ENCODE results near the gene ASB10.

ASB10 gene

DNA sequence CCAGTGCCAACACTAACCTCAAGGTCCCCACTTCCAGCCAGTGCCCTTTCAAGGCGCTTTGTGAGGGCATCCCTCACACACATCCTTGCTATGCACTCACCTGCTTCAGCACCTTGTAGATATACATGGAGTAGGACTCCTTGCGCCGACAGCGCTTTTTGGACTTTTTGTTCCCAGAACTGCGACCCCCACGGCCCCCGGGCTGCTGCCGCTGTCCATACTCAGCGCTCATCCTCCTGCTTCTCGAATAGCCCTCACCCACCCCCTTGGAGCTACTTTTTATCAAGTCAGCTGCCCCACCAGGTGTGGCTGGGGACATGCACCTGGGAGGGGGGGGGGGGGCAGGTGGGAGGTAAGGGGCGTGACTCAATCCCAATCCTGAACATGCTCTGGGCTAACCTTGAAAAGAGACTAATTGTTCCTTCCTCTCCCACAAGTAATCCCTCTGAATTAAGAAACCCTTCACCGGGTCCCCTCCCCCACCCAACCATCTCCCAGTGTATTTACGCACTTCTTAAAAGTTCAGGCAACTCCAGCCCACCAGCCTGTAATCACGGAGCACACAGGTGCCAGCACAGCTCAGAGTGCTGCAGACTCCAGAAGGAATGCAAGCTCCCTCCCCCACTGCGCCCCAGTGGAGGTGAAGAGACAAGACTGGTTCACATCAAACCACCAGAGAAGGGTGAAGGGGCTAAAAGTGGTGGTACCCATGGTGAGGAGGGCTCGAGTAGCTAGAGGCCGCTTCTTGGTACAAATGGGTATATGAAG, 23.2 kb upstream of the ASB10 start, which contains the start of gene H2BK1:
H2BK1 (minus strand) TSS at position 402 of the 768 bp plus-strand sequence; CDS start at position 232, 170 bp downstream.
- DNase-seq (ENCODE audit: low read depth in 3 of 3, low spot score in 1 of 3) = no peak

DNA sequence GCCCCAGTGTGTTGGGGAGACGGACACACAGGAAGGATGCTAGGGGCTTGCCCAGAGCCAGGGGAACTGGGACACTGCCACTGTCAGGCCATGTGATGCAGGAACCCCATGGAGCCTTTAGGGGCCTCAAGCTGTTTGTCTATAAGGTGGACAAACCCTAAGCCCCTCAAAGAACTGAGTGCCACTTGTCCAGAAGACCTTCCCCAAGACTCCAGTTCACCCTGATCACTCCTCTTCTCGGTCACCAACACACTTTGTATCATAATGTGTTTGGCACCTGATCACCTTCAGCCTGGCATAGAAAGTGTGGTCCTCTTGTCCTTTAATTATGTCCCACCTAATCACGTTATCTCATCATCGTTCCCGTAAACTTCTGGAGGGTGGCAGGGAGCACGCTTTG, 22.5 kb upstream of the ASB10 start:
- DNase-seq (ENCODE audit: low read depth in 3 of 3, low spot score in 1 of 3) = no peak

DNA sequence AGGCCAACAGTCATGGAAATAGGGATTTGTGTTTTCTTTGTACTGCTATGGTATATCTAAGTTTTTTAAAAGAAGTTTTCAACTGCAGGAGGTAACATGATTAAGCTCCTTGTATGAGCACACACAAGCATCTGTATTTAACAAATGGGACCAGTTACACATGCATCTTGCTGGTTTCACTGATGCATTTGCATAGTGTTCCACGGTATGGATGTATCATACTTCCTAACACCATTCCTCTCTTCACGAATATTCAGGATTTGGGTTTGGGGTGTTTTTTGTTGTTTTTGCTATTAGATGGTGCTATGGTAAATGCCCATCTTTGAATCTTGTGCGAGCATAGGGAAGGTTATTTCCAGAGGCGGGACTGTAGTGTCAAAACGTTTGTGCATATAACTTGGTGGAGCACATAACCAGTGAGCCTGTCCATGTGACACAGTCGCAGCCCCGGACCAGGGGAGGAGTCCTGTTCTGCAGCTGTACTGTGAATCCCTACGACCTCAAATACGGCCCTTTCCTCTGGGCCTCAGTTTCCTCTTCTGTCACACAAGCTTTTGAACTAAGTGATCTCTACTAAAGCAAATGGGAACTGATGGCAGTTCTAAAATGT, 21.3 kb upstream of the ASB10 start:
- no peak for DNase-seq (ENCODE audit: low read depth in 3 of 3, low spot score in 1 of 3)

DNA sequence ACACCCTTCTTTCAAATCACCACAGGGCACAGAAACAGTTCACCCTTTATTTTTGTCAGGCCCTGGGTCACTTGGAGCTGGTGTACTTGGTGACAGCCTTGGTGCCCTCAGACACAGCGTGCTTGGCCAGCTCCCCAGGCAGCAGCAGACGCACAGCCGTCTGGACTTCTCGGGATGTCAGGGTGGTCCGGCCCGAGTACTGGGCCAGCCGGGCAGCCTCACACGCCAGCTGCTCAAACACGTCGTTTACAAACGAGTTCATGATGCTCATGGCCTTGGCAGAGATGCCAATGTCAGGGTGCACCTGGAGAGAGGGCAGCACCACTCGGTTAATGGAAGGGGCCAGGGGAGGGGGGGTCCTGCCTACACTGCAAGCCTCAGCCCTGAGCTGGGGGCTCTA, 20.8 kb upstream of the ASB10 start:
- no peak for DNase-seq (ENCODE audit: low read depth in 3 of 3, low spot score in 1 of 3)

DNA sequence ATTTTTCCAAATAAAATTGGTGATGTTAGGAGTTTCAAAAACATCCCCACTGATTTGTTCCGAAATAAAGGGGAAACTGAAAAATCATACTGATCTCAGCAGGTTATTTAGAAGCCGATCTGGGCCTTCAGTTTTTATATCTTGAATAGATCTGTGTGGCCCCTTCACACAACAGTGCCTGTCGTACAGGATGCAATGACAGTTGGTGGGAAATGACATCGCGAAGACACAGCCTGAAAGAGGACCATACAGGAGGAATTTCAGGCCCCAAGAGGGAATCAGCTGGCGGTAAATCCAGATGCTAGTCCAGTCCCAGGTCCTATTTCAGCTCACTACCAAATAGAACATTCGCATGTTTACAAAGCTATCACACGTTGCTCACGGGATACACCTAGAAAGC, 20.3 kb upstream of the ASB10 start:
- DNase-seq (ENCODE audit: low read depth in 3 of 3, low spot score in 1 of 3) = no peak

DNA sequence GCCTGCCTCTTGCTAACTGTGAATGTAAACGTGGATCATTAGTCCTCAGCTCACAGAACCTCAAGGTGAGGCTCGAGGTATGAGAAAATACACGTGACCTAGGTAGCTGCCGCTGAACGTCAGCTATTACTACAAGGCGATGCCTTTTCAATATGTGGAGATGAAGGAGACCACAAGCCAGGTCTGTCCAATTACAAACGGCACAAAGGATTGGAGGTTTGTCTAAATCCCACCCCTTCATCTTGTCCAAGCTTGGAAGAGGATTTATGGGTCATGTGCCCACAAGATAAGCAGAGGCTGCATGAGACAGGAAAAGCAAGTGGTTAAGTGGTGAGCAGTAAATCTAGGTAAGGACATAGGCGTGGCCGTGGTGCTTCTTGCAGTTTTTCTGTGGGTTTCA, 19.9 kb upstream of the ASB10 start:
- no peak for DNase-seq (ENCODE audit: low read depth in 3 of 3, low spot score in 1 of 3)

DNA sequence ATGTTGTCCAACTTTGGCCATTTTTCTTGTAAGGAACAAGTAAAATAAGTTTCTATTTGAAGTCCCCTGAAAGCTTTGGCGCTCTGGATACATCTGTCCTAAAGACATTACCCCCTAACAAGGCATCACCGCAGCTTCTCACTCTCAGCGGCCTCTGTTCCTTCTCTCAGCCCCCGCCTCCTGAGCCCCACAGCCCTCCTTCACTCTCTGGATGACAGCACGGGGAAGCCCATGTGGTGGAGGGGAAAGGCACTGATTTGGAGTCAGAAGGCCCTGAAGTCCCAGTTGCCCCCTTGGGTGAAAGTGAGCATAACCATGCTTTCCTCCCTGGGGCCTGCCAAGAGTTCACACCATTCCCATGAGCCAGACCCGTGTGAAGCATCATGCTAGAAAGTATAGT, 18.7 kb upstream of the ASB10 start:
- DNase-seq (ENCODE audit: low read depth in 3 of 3, low spot score in 1 of 3) = no peak

DNA sequence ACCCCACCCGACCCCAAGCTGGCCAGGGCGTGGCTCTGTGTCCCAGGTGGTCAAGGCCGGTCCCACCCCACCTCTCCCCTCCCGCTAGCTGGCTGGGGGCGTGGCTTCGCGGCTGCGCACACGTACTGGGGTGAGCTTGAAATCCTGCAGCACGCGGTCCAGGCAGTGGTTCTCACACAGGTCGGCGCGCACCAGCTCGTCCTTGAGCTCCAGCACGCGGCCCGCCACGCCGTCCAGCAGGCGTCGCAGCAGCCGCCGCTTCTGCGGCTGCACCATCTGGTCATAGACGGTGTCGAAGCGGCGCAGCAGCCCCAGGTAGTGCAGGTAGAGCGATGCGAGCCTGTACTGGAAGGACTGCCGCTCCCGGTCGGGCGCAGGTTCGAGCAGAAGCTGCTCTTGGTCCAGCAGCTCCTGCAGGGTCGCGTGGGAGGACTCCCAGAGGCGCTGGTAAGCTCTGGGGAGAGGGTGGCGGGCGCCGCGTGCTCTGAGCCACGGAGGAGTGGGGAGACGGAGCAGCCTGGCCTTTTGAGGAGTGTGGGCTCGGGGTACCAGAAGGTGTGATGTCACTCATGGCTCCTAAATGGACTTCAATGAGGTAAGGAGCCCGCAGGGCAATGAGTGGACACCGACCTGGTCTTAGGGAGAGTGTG, 17.5 kb upstream of the ASB10 start:
- DNase-seq (ENCODE audit: low read depth in 3 of 3, low spot score in 1 of 3) = no peak

DNA sequence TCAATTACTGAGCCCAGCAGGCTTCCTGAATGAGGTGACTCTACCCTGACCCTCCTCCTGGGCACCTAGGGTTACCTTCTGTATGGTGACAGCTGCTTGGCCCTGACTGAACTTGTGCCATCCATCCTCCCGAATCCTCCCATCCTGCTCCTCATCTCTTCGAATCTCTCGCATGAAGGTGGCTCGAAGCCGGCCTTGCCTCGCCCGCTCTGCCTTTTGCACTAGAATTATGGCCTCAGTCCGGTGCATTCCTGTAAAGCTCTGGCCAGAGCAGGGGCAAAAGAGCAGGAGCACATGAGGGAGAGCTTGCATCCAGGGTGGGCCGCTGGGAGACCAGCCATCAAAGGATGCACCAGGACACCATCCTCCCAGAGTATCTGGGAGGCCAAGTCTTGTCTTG, 15.8 kb upstream of the ASB10 start:
- no peak for DNase-seq (ENCODE audit: low read depth in 3 of 3, low spot score in 1 of 3)

DNA sequence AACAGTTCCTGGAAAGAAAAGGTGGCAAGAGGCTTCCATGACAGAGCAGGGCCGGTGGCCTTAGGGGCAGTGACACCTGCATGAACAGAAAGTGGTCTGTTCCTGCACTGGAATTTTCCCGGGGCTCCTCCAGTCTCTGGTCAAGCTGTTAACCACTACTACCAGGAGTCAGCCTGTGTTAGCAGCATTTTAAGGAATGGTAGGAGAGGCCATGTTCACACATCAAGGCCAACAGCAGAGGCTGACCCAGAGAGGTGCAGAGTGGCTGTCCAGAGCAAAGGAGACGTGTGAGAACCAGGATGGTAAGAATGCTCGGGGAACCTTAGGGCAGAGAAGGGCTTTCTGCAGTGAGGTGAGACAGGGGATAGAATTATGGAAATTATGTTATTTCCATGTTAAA, 14.7 kb upstream of the ASB10 start:
- DNase-seq (ENCODE audit: low read depth in 3 of 3, low spot score in 1 of 3) = no peak

DNA sequence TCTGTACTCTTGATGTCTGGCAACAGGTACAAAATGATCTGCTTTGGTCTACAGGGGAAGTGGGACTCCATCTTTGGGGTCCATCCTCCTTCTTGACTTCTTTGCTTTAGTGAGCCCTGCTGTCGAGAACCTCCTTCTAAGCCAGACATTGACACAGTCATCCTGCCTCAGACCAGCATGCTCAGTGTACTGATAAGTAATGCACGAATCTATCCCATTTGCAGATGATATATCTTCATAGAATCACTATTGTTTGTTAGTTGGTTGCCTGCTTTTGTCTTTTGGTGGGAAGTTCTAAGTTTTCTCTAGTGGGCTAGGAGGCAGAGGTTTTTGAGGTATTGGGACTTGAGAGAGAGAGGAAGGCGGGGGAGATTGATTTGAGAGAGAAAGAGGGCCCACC, 14.3 kb upstream of the ASB10 start:
- DNase-seq (ENCODE audit: low read depth in 3 of 3, low spot score in 1 of 3) = no peak

DNA sequence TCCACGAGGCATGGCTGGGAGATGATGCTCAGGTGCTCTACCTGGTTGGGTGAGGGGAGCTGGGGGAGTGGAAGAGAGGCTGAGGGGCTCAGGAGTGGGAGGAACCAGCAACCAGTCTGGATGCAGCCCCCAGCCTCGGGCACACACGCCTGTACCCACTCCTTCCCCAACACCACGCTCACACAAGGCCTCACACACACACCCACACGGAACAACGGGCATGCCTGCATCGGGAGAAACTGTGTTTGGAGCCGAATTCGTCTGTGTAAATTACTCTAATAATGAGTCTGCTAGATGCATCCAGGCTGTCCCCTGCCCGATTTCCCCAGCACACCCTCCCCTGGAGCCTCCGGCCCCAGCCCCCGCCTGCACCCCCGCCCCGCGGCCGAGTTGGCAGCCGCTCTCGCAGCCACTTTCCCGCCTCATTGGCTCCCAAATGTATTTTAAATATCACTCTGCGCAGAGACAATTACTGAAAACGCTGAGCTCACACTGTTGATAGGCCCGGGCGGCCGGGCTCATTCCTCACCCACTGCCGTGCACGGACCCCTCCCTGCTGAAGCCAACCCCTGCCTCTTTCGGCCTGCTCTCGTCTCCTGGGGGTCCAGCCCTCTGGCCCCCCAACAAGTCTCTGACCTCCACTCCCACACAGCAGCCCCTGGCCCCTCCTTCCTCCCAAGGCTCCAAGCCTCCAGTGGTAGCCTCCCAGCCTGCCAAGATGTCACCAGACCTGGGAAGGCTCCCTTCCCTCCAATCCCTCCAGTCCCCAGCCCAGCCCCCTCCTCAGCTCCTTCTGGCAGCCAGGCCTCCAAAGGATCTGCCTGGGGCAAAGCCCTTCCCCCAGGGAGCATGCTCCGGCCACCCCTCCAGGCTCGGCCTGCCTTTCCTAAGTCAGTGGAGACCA, 12.1 kb upstream of the ASB10 start:
- no peak for DNase-seq (ENCODE audit: low read depth in 3 of 3, low spot score in 1 of 3)

DNA sequence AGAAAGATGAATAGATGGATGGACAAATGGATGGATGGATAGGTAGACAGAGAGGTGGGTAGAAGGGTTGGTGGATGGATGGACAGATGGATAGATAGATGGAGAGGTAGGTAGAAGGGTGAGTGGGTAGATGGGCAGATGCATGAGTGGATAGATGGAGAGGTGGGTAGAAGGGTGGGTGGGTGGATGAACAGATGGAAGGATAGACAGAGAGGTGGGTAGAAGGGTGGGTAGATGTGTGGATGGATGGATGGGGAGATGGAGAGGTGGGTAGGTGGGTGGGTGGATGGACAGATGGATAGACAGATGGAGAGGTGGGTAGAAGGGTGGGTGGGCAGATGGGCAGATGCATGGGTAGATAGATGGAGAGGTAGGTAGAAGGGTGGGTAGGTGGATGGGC, 10.9 kb upstream of the ASB10 start:
- DNase-seq (ENCODE audit: low read depth in 3 of 3, low spot score in 1 of 3) = no peak

DNA sequence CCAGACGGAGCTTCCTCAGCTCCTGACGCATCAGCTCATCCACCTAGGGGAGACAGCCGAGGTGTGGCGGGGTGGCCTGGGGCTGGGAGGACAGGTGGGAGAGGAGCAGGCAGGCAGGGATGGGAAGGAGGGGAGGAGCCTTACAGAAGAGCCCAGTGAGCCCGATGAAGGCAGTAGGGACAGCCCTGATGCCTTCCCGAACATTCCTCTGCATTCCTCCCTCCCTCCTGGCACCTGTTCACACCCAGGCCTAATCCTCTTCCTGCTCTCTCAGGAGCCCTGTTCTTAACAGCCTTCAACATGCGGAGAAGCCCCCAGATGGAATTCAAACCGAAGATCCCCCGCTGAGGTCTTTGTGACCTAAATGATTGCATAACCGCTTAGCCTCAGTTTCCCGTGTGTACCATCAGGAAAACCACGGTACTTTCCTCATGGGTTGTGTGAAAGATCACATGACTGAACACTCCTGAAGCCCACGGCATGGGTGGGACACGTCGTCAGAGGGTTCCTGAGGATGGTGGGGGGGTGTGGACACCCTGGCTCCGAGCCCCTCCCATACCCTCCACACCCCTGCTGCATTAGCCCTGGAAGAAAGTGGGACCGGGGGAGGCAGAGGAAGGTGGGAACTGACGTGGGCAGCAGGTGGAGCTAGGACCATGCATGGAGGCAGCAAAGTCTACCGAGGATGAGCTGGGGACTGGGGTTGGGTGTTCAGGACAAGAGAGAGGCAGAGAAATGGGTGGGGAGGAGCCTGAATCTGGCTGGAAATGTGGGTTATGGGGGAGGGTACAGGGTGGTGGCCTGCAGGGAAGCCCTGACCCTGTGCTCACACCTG, 8.8 kb upstream of the ASB10 start:
- DNase-seq (ENCODE audit: low read depth in 3 of 3, low spot score in 1 of 3) = no peak

DNA sequence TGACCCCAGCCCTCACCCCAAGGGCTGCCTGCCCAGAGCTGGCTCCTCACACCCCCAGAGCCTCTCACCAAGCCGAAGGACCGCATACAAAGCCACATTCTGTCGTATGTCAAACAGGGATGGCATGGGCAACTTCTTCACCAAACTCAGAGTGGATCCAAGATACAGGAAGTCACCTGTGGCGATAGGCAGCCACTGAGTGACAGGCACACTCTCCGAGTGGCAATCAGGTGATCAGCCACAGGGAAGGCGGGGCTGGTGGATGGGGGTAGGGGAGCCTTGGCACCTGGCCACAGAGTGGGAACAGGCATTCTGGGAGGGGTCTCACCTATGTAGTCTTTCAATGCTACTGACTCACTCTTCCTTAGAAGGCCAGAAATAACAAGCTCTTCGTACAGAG, 7.1 kb upstream of the ASB10 start:
- DNase-seq (ENCODE audit: low read depth in 3 of 3, low spot score in 1 of 3) = no peak

DNA sequence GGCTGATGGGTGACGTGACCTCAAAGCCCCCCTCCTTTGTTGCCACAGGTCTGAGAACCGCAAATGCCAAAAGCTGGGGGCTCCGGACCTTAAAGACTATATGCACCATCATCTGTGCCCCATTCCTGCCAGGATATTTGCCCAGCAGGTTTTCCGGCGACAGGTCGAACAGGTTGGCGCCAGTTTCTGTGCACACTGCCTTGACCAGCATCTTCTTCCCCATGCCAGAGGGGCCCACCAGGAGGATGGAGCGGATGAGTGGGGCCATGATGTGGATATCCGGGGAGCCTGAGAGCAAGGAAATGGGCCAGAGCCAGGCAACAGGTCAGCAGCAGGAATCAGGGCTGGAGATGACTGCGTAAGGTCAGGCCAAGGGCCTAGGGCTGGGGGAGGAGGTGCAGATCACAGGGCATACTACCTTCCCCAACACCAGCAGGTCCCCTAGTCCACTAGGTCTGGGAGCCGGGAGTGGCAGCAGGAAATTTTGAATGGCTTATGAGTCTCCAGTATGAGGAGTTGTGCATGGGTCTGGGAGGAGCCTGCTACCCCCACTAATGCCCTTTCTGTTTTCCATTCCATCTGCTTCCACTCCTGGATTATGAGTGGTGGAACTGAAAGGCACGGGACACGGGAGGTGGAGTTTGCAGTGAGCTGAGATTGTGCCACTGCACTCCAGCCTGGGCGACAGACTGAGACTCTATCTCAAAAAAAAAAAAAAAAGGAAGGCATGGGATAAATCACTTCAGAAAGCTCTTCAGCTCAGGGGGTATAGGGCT, 6.3 kb upstream of the ASB10 start:
- DNase-seq (ENCODE audit: low read depth in 3 of 3, low spot score in 1 of 3) = no peak

DNA sequence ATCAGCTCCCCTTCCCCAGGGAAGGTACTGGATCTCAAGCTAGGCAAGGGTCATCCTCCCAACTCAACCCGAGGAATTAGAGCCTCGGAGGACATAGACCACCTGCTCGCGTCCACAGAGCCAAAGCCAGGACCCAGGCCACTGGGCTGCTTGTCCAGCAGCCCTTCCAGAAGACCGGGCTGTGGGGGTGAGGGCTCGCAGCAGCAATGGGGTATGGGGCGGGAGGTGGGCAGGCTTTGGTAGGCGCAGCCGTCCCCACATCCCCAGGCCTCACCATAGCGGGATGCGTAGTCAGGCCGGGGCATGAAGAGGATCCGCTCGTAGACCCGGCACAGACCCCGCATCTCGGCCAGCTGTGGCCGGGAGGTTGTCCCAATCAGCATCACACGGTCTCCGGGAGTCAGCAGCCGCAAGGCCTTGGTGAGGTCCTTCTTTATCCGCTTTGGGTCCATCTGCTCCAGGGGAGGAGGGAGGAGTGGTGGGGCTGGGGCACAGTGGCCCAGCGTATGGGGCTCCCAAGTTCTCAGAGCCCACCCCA, 5.0 kb upstream of the ASB10 start:
- DNase-seq (ENCODE audit: low read depth in 3 of 3, low spot score in 1 of 3) = no peak

DNA sequence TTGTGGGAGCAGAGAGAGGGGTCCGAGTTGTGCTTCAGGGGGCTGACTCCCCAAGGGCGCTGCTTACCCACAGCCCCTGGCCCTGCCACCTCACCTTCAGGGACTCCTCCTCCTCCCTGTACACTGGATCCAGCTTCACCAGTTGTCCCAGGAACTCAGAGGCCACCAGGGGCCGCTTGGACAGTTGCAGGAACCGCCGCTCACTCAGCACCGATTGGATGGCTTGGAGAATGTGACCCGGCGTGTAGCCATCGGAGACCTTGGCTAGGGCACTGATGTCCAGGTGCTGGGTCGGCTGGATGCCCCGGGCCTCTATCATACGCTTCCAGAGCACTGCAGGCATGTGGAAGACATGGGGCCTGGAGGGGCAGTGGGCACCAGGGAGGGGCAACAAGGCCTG, 4.5 kb upstream of the ASB10 start:
- DNase-seq (ENCODE audit: low read depth in 3 of 3, low spot score in 1 of 3) = no peak

DNA sequence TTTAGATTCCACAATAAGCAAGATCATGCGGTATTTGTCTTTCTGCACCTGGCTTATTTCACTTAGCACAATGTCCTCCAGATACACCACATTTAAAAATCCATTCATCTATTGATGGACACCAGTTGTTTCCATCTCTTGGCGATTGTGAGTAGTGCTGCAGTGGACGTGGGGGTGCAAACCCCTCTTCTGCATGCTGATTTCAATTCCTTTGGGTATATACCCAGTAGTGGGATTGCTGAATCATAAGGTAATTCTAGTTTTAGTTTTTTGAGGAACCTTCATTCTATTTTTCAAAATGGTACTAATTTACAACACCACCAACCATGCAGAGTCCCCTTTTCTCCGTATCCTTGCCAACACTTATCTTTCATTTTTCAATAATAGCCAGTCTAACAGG, 2.0 kb upstream of the ASB10 start:
- no peak for DNase-seq (ENCODE audit: low read depth in 3 of 3, low spot score in 1 of 3)

DNA sequence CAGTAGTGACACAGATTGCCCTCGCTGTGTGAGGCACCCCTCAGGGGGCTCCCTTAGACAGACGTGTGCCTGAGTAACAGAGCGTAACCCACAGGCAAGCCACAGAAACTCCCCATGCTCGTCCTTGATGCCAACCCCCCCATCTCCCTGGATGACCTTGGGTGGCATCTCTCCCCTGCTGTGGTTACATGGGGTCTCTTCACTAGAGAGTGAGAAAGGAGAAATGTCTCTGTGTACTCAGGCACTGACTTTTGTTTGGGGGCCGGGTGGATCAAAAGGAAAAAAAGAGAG, 1.1 kb upstream of the ASB10 start:
- DNase-seq (ENCODE audit: low read depth in 3 of 3, low spot score in 1 of 3) = no peak

Data from stimulated activated CD4-positive, alpha-beta T cell treated with anti-CD3 and anti-CD28 coated beads, TNF-alpha, amount 100 ng/mL, for 1 hour (primary cell).